HepG2 (cell line): ENCODE data around the gene APOC4. TPM values are rescaled to one million over a fixed set of nuclear protein-coding genes. Genes with fewer than 3 reads are reported as not detected.

Experiments used
- EP300 ChIP-seq, 3 experiments: sonication (generic) in 1 of 3; formaldehyde crosslinking in 1 of 3; IDR thresholded peaks; 2 replicates each; pipeline versions ENCODE4 v1.5.1 to v1.6.1; 2011 to 2020; ENCODE audit warnings: low read depth in 2 of 3, low read length in 2 of 3, borderline replicate concordance in 1 of 3, improper control_type of control experiment in 1 of 3, mild to moderate bottlenecking in 1 of 3, missing genetic modification reagents in 1 of 3, moderate library complexity in 1 of 3
- GATAD2A ChIP-seq: IDR thresholded peaks from 2 replicates; pipeline ENCODE4 v1.6.1; 2016
- RBM39 ChIP-seq: fragments of 200-400 bp; formaldehyde crosslinking; IDR thresholded peaks from one replicate; pipeline ENCODE4 v1.6.1; 2018; ENCODE audit warnings: antibody characterized with exemption, mild to moderate bottlenecking, low read depth, low read length; ENCODE audit not compliant: poor library complexity, severe bottlenecking
- REXO4 ChIP-seq: sonication (generic); formaldehyde crosslinking; IDR thresholded peaks from 2 replicates; pipeline ENCODE4 v1.8.0; 2022; ENCODE audit warnings: missing genetic modification reagents, mild to moderate bottlenecking, borderline replicate concordance
- TGIF2 ChIP-seq: IDR thresholded peaks from 2 replicates; pipeline ENCODE4 v1.6.1; 2016; ENCODE audit warnings: control low read depth, missing compliant biosample characterization
- ZMYM2 ChIP-seq: sonication (generic); formaldehyde crosslinking; IDR thresholded peaks from 2 replicates; pipeline ENCODE4 v1.8.0; 2022; ENCODE audit warnings: mild to moderate bottlenecking, missing genetic modification reagents
- ZNF546 ChIP-seq: sonication (generic); formaldehyde crosslinking; conservative IDR thresholded peaks from 2 replicates; pipeline ENCODE4 v1.8.1; 2023; ENCODE audit warnings: mild to moderate bottlenecking, missing genetic modification reagents
- ZNF614 ChIP-seq: IDR thresholded peaks from 2 replicates; pipeline ENCODE4 v1.6.1; 2018; ENCODE audit warnings: missing biosample characterization, missing genetic modification reagents, inconsistent platforms, borderline replicate concordance
- ZXDC ChIP-seq: sonication (generic); formaldehyde crosslinking; IDR thresholded peaks from 2 replicates; pipeline ENCODE4 v1.5.0; 2020; ENCODE audit warnings: mild to moderate bottlenecking, missing genetic modification reagents
- polyA plus RNA-seq, 8 experiments: library from polyadenylated mRNA; depleted of rRNA in 3 of 8; stranded (reverse) in 7 of 8; unstranded in 1 of 8; fragments of >200 nt; fragmentation: Illumina TruSeq in 4 of 8; extraction: Trizol in 4 of 8; gene quantifications; 2 replicates each; pipeline versions ENCODE4 v1.2.1 to v1.2.3, GENCODE V29; 2011 to 2016; ENCODE audit warnings: low read depth in 4 of 8, missing spikeins in 1 of 8, mixed read lengths in 1 of 8; ENCODE audit not compliant: insufficient read depth in 1 of 8
- total RNA-seq, 5 experiments: library from RNA; depleted of rRNA; stranded (reverse); fragments of >200 nt; fragmentation: Illumina TruSeq; extraction: Trizol; gene quantifications; 2 replicates each; pipeline ENCODE4 v1.2.3, GENCODE V29; 2016; ENCODE audit warnings: low read depth in 1 of 5
- TF ChIP-seq, protein P1 (sequence below): sonication (generic); formaldehyde crosslinking; IDR thresholded peaks from 2 replicates; pipeline ENCODE4 v1.5.1; 2020; ENCODE audit warnings: mild to moderate bottlenecking, missing genetic modification reagents, borderline replicate concordance
- TF ChIP-seq, protein P2 (sequence below): sonication (generic); formaldehyde crosslinking; IDR thresholded peaks from 2 replicates; pipeline ENCODE4 v1.4.0; 2020; ENCODE audit warnings: mild to moderate bottlenecking, missing genetic modification reagents, borderline replicate concordance
- TF ChIP-seq, protein P3 (sequence below): sonication (generic); formaldehyde crosslinking; IDR thresholded peaks from 2 replicates; pipeline ENCODE4 v1.5.1; 2020; ENCODE audit warnings: missing genetic modification reagents, mild to moderate bottlenecking, borderline replicate concordance

The APOC4 gene
- total and polyA plus RNA-seq, 2 of the 13 experiments (the other 11 are each of a cell fraction or from before 2014, with no cell fraction given) = 0.46 TPM; not detected in 1

GRCh38 chr19:44905437-44906160 lies 36.4 kb upstream of the APOC4 start, which contains the start of gene APOE (continued):
- TF ChIP-seq, protein P1, sequence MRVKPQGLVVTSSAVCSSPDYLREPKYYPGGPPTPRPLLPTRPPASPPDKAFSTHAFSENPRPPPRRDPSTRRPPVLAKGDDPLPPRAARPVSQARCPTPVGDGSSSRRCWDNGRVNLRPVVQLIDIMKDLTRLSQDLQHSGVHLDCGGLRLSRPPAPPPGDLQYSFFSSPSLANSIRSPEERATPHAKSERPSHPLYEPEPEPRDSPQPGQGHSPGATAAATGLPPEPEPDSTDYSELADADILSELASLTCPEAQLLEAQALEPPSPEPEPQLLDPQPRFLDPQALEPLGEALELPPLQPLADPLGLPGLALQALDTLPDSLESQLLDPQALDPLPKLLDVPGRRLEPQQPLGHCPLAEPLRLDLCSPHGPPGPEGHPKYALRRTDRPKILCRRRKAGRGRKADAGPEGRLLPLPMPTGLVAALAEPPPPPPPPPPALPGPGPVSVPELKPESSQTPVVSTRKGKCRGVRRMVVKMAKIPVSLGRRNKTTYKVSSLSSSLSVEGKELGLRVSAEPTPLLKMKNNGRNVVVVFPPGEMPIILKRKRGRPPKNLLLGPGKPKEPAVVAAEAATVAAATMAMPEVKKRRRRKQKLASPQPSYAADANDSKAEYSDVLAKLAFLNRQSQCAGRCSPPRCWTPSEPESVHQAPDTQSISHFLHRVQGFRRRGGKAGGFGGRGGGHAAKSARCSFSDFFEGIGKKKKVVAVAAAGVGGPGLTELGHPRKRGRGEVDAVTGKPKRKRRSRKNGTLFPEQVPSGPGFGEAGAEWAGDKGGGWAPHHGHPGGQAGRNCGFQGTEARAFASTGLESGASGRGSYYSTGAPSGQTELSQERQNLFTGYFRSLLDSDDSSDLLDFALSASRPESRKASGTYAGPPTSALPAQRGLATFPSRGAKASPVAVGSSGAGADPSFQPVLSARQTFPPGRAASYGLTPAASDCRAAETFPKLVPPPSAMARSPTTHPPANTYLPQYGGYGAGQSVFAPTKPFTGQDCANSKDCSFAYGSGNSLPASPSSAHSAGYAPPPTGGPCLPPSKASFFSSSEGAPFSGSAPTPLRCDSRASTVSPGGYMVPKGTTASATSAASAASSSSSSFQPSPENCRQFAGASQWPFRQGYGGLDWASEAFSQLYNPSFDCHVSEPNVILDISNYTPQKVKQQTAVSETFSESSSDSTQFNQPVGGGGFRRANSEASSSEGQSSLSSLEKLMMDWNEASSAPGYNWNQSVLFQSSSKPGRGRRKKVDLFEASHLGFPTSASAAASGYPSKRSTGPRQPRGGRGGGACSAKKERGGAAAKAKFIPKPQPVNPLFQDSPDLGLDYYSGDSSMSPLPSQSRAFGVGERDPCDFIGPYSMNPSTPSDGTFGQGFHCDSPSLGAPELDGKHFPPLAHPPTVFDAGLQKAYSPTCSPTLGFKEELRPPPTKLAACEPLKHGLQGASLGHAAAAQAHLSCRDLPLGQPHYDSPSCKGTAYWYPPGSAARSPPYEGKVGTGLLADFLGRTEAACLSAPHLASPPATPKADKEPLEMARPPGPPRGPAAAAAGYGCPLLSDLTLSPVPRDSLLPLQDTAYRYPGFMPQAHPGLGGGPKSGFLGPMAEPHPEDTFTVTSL = no peak
- TF ChIP-seq, protein P2, sequence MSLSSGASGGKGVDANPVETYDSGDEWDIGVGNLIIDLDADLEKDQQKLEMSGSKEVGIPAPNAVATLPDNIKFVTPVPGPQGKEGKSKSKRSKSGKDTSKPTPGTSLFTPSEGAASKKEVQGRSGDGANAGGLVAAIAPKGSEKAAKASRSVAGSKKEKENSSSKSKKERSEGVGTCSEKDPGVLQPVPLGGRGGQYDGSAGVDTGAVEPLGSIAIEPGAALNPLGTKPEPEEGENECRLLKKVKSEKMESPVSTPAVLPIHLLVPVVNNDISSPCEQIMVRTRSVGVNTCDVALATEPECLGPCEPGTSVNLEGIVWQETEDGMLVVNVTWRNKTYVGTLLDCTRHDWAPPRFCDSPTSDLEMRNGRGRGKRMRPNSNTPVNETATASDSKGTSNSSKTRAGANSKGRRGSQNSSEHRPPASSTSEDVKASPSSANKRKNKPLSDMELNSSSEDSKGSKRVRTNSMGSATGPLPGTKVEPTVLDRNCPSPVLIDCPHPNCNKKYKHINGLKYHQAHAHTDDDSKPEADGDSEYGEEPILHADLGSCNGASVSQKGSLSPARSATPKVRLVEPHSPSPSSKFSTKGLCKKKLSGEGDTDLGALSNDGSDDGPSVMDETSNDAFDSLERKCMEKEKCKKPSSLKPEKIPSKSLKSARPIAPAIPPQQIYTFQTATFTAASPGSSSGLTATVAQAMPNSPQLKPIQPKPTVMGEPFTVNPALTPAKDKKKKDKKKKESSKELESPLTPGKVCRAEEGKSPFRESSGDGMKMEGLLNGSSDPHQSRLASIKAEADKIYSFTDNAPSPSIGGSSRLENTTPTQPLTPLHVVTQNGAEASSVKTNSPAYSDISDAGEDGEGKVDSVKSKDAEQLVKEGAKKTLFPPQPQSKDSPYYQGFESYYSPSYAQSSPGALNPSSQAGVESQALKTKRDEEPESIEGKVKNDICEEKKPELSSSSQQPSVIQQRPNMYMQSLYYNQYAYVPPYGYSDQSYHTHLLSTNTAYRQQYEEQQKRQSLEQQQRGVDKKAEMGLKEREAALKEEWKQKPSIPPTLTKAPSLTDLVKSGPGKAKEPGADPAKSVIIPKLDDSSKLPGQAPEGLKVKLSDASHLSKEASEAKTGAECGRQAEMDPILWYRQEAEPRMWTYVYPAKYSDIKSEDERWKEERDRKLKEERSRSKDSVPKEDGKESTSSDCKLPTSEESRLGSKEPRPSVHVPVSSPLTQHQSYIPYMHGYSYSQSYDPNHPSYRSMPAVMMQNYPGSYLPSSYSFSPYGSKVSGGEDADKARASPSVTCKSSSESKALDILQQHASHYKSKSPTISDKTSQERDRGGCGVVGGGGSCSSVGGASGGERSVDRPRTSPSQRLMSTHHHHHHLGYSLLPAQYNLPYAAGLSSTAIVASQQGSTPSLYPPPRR (CRISPR knock-in tag) = peak; percentile 66; the same call in 1 of the 2 replicates
- peak in 1 of 2 experiments; percentile 45; a peak in 1 of 4 replicates for TF ChIP-seq EP300 (IDR thresholded peaks at IDR 0.05; ENCODE audit: low read depth in 2 of 2, low read length in 2 of 2)
- no peak; the same call in 1 of the 2 replicates for TF ChIP-seq EP300 (CRISPR knock-in tag; IDR thresholded peaks at IDR 0.05; ENCODE audit: borderline replicate concordance)
- no peak for TF ChIP-seq REXO4 (CRISPR knock-in tag)
- TF ChIP-seq ZXDC (CRISPR knock-in tag) = no peak
- TF ChIP-seq, protein P3, sequence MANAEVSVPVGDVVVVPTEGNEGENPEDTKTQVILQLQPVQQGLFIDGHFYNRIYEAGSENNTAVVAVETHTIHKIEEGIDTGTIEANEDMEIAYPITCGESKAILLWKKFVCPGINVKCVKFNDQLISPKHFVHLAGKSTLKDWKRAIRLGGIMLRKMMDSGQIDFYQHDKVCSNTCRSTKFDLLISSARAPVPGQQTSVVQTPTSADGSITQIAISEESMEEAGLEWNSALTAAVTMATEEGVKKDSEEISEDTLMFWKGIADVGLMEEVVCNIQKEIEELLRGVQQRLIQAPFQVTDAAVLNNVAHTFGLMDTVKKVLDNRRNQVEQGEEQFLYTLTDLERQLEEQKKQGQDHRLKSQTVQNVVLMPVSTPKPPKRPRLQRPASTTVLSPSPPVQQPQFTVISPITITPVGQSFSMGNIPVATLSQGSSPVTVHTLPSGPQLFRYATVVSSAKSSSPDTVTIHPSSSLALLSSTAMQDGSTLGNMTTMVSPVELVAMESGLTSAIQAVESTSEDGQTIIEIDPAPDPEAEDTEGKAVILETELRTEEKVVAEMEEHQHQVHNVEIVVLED = no peak
- TF ChIP-seq ZNF546 (CRISPR knock-in tag) = no peak
- TF ChIP-seq ZMYM2 (CRISPR knock-in tag) = no peak
- TF ChIP-seq RBM39 = peak; percentile 75
- TF ChIP-seq TGIF2 (CRISPR knock-in tag) = peak; percentile 26; the same call in 1 of the 2 replicates
- peak; percentile 47; the same call in 1 of the 2 replicates for TF ChIP-seq GATAD2A (CRISPR knock-in tag)
- peak; percentile 64; the same call in 1 of the 2 replicates for TF ChIP-seq ZNF614 (CRISPR knock-in tag)
